ENCODE results near the gene GNPAT. TPM values are rescaled to one million over a fixed set of nuclear protein-coding genes. Genes with fewer than 3 reads are reported as not detected.

The GNPAT gene
- total and polyA plus RNA-seq, 2 of the 8 experiments (the other 6 are each of a cell fraction or from before 2014, with no cell fraction given) = 22.9 to 47.4 TPM

- Histone ChIP-seq H4K5ac (ENCODE audit: insufficient read length, low read depth, low read length) (no peak overlapping the region), H4K20me1 (replicated peaks in 1 of 2; ENCODE audit: control insufficient read depth in 1 of 2, insufficient read depth in 2 of 2, low read length in 2 of 2) (peaks cover 0 to 11% of the 10 kb centered on the region in 2 experiments), H3K23me2 (ENCODE audit: low read depth, low read length) (no peaks in the 10 kb centered on the region), H2BK5ac (ENCODE audit: low read depth, low read length) (no peak overlapping the region), H3K79me2 (ENCODE audit: control insufficient read depth in 1 of 2, insufficient read depth in 2 of 2, low read length in 2 of 2) (no peaks in the 10 kb centered on the region), H3K27ac (ENCODE audit: low read depth, low read length) (no peak overlapping the region), H3K56ac (replicated peaks; ENCODE audit: insufficient read length, low read depth, low read length) (no peak overlapping the region), H3K27me3 (replicated peaks in 1 of 4; ENCODE audit: control insufficient read depth in 3 of 4, extremely low read depth in 1 of 4, insufficient read depth in 3 of 4, low read length in 3 of 4) (peaks cover 23 to 33% (median 30%) of the 10 kb centered on the region in 4 experiments), H3K14ac (ENCODE audit: insufficient read length) (no peak overlapping the region), H2BK20ac (ENCODE audit: low read length) (no peak overlapping the region), H3K36me3 (ENCODE audit: control insufficient read depth in 2 of 4, insufficient read depth in 4 of 4, low read length in 3 of 4) (no peaks in the 10 kb centered on the region), H2BK120ac (replicated peaks; ENCODE audit: low read depth, low read length) (no peak overlapping the region), H3K9ac (replicated peaks in 1 of 4; ENCODE audit: extremely low read depth in 1 of 4, low read depth in 3 of 4, low read length in 3 of 4) (no peak overlapping the region), H3K4ac (replicated peaks; ENCODE audit: insufficient read length, low read depth, low read length) (no peak overlapping the region), H2BK15ac (ENCODE audit: low read length) (no peak overlapping the region), H4K8ac (ENCODE audit: extremely low read depth, insufficient read depth, low read length) (no peak overlapping the region), H2AFZ (ENCODE audit: low read length) (no peak overlapping the region), H3K4me2 (ENCODE audit: insufficient read depth in 1 of 2, low read depth in 2 of 2, low read length in 2 of 2) (no peak overlapping the region), H3K9me3 (ENCODE audit: insufficient read depth in 2 of 2, low read depth in 1 of 2, low read length in 1 of 2) (no peaks in the 10 kb centered on the region), H4K91ac (replicated peaks; ENCODE audit: insufficient read length, low read length) (no peak overlapping the region), H3K4me3 (ENCODE audit: extremely low read depth in 1 of 4, insufficient read depth in 2 of 4, low read depth in 3 of 4, low read length in 4 of 4) (no peak overlapping the region), H3K79me1 (ENCODE audit: low read depth, low read length) (no peaks in the 10 kb centered on the region), H2AK5ac (ENCODE audit: low read depth, low read length) (no peak overlapping the region), H3K18ac (ENCODE audit: extremely low read depth, low read length) (no peak overlapping the region), H3K4me1 (replicated peaks in 1 of 4; ENCODE audit: control insufficient read depth in 3 of 4, insufficient read depth in 4 of 4, low read length in 3 of 4) (peaks cover 0 to 2% (median 0%) of the 10 kb centered on the region in 4 experiments; a peak in 3 of 7 replicates), H2BK12ac (ENCODE audit: low read depth, low read length) (no peak overlapping the region), H3K23ac (ENCODE audit: insufficient read length) (no peak overlapping the region)
- no peak for FAIRE-seq
- DNase-seq (ENCODE audit: low read depth in 1 of 2, low spot score in 2 of 2) = no peak
- ChIA-PET POLR2A (ENCODE audit: partially characterized antibody) (no interaction called here), CTCF (ENCODE audit: partially characterized antibody) (interaction anchor here (0.7 to 4.0 kb wide), 29 partner anchors 10 to 428 kb away, joined by 3 to 24 read pairs (median 4); partner anchors contain the start of gene TRIM67)
- WGBS, 2 experiments (ENCODE audit: extremely low coverage in 1 of 2, insufficient coverage in 1 of 2, insufficient read length in 1 of 2, insufficient replicate concordance in 2 of 2, low coverage in 1 of 2, low lambda C conversion rate in 2 of 2, missing lambda C conversion rate in 1 of 2) = 80% methylated on average over 6 of the region's 6 CpGs; no CpG with 5 or more reads in 1 of the 2 experiments
- TF ChIP-seq ASH2L (IDR thresholded peaks at IDR 0.05; ENCODE audit: low read length) (no peak), JUN (IDR thresholded peaks at IDR 0.05; ENCODE audit: low read depth, low read length) (no peak), CEBPB (IDR thresholded peaks at IDR 0.05; ENCODE audit: low read depth, low read length) (no peak), NRF1 (IDR thresholded peaks at IDR 0.05; ENCODE audit: low read depth, low read length) (no peak), KDM5A (IDR thresholded peaks at IDR 0.05; ENCODE audit: low read length) (no peak), SAP30 (IDR thresholded peaks at IDR 0.05; ENCODE audit: insufficient read depth, insufficient replicate concordance, low read length) (no peak), USF2 (IDR thresholded peaks at IDR 0.05; ENCODE audit: low read length) (no peak), CHD2 (IDR thresholded peaks at IDR 0.05; ENCODE audit: low read length) (no peak), MAX (IDR thresholded peaks at IDR 0.05) (no peak), CTCF (IDR thresholded peaks at IDR 0.05; ENCODE audit: control extremely low read depth in 1 of 3, insufficient read depth in 1 of 3, low read depth in 1 of 3, low read length in 3 of 3) (no peak), GABPA (IDR thresholded peaks at IDR 0.05; ENCODE audit: borderline replicate concordance, insufficient read depth, low read length) (no peak)
Measured at GRCh38 chr1:231210126-231210525, 30.9 kb upstream of the GNPAT start.
